K562 (cell line): ENCODE results near the gene COL5A1. TPM values are rescaled to one million over a fixed set of nuclear protein-coding genes. Genes with fewer than 3 reads are reported as not detected.

Source experiments
- ATAC-seq: fragments of 200-7000 bp; cut with Tn5 transposase; 3 replicates; pipeline ENCODE4 v1.9.1; 2020; ENCODE audit warnings: moderate library complexity
- BruUV-seq: library from RNA; stranded (reverse); fragments of 400-500 nt; replicated peaks from 2 replicates; lab custom pipeline; 2021; lab: Mats Ljungman, UMichigan
- CTCF ChIA-PET: fragments of 300-600 bp; formaldehyde crosslinking; extraction: SDS; loops from one replicate; lab custom pipeline; 2021; ENCODE audit warnings: low intra/inter-chr PET ratio; lab: Yijun Ruan, JAX
- POLR2A ChIA-PET: fragments of 300-600, 350-650 bp; sonication (Branson Sonifier 250); formaldehyde crosslinking; extraction: SDS; loops from one replicate; lab custom pipeline; 2021; ENCODE audit warnings: antibody characterized with exemption, inconsistent platforms; lab: Yijun Ruan, JAX
- DNase-seq, 4 experiments: peaks; one replicate each; pipeline versions ENCODE4 v3.0.0 to v3.0.0-alpha.2; 2011 to 2018; ENCODE audit warnings: low spot score in 3 of 4, mixed read lengths in 3 of 4; ENCODE audit errors: extremely low read depth in 1 of 4
- FAIRE-seq: peaks from 2 replicates; lab custom pipeline; 2011; peaks lifted over from hg19 to GRCh38; lab: Jason Lieb, UNC
- H2AFZ ChIP-seq: 2 replicates; pipeline ENCODE4 v1.6.0; 2011; ENCODE audit warnings: low read depth, low read length, control low read depth, inconsistent platforms
- H3K27ac ChIP-seq: fragments of 200-600 bp; 3 replicates; pipeline ENCODE4 v1.8.0; 2011; ENCODE audit warnings: low read depth, mild to moderate bottlenecking, control low read depth, inconsistent platforms, low read length, moderate library complexity, mixed read lengths; ENCODE audit errors: extremely low read depth
- H3K27me3 ChIP-seq, 2 experiments: fragments of 300-600 bp in 1 of 2; 2 replicates in 1 of 2; 3 replicates in 1 of 2; pipeline versions ENCODE4 v1.6.0 to v1.8.0; 2011; ENCODE audit warnings: inconsistent platforms in 2 of 2, low read length in 2 of 2, mild to moderate bottlenecking in 1 of 2, mixed read lengths in 1 of 2, moderate library complexity in 1 of 2; ENCODE audit not compliant: control insufficient read depth in 2 of 2, insufficient read depth in 2 of 2
- H3K36me3 ChIP-seq: fragments of 300-600 bp; 3 replicates; pipeline ENCODE4 v1.8.0; 2011; ENCODE audit warnings: mild to moderate bottlenecking, low read length, inconsistent platforms; ENCODE audit not compliant: control insufficient read depth, insufficient read depth
- H3K4me1 ChIP-seq, 2 experiments: fragments of 200-600 bp in 1 of 2; replicated peaks in 1 of 2; 2 replicates in 1 of 2; 3 replicates in 1 of 2; pipeline versions ENCODE4 v1.5.1 to v1.8.0; 2011; ENCODE audit warnings: inconsistent platforms in 2 of 2, low read length in 2 of 2, mild to moderate bottlenecking in 1 of 2, mixed read lengths in 1 of 2, moderate library complexity in 1 of 2; ENCODE audit not compliant: control insufficient read depth in 2 of 2, insufficient read depth in 2 of 2
- H3K4me2 ChIP-seq: 2 replicates; pipeline ENCODE4 v1.6.1; 2011; ENCODE audit warnings: low read length, control low read depth, inconsistent platforms, mixed read lengths; ENCODE audit not compliant: insufficient read depth
- H3K4me3 ChIP-seq: fragments of 200-600 bp; sonication (generic), shearing (Covaris generic); 2 replicates; pipeline ENCODE4 v1.5.1; 2016; ENCODE audit warnings: control low read depth, inconsistent platforms
- H3K79me2 ChIP-seq: fragments of 200-600 bp; 3 replicates; pipeline ENCODE4 v1.8.0; 2011; ENCODE audit warnings: low read length, inconsistent platforms; ENCODE audit not compliant: control insufficient read depth, insufficient read depth
- H3K9ac ChIP-seq, 2 experiments: 2 replicates each; pipeline versions ENCODE4 v1.6.0 to v1.6.1; 2011; ENCODE audit warnings: low read depth in 2 of 2, low read length in 2 of 2, control low read depth in 1 of 2, inconsistent platforms in 1 of 2, mild to moderate bottlenecking in 1 of 2, mixed read lengths in 1 of 2; ENCODE audit not compliant: insufficient read depth in 1 of 2
- H3K9me1 ChIP-seq: one replicate; pipeline ENCODE4 v1.6.0; 2011; ENCODE audit warnings: inconsistent platforms, mild to moderate bottlenecking, low read length, moderate library complexity; ENCODE audit not compliant: control insufficient read depth, insufficient read depth
- H3K9me3 ChIP-seq: replicated peaks from 2 replicates; pipeline ENCODE4 v1.5.1; 2011; ENCODE audit warnings: low read depth, low read length, inconsistent platforms; ENCODE audit not compliant: control insufficient read depth, insufficient read depth
- H4K20me1 ChIP-seq: replicated peaks from 2 replicates; pipeline ENCODE4 v1.6.1; 2011; ENCODE audit warnings: low read length, inconsistent platforms, mixed read lengths; ENCODE audit not compliant: control insufficient read depth, insufficient read depth
- ELF1 ChIP-seq: fragments of 200-800 bp; sonication (Bioruptor generic); IDR thresholded peaks from 2 replicates; pipeline ENCODE4 v1.6.1; 2016; ENCODE audit warnings: missing genetic modification characterization, missing compliant biosample characterization
- ELF4 ChIP-seq: fragments of 450-650 bp; formaldehyde crosslinking; IDR thresholded peaks from 2 replicates; pipeline ENCODE4 v1.4.0; 2022; ENCODE audit warnings: missing genetic modification characterization
- EWSR1 ChIP-seq: fragments of 450-650 bp; IDR thresholded peaks from 2 replicates; pipeline ENCODE4 v1.6.1; 2018; ENCODE audit warnings: borderline replicate concordance, mild to moderate bottlenecking, low read depth, moderate library complexity; ENCODE audit not compliant: partially characterized antibody
- LCOR ChIP-seq: sonication (generic); formaldehyde crosslinking; IDR thresholded peaks from 2 replicates; pipeline ENCODE4 v1.8.0; 2022; ENCODE audit warnings: mild to moderate bottlenecking, missing genetic modification reagents
- POLR2AphosphoS2 ChIP-seq: IDR thresholded peaks from 2 replicates; pipeline ENCODE4 v1.6.1; 2012; ENCODE audit warnings: low read length, improper control_type of control experiment
- POLR2B ChIP-seq: fragments of 450-650 bp; IDR thresholded peaks from 2 replicates; pipeline ENCODE4 v1.6.1; 2018; ENCODE audit warnings: low read depth; ENCODE audit not compliant: partially characterized antibody
- POU5F1 ChIP-seq: fragments of 150-350 bp; IDR thresholded peaks from 2 replicates; pipeline ENCODE4 v1.6.1; 2014; ENCODE audit warnings: borderline replicate concordance, low read length, low read depth, mild to moderate bottlenecking; ENCODE audit not compliant: partially characterized antibody
- PPARD ChIP-seq: fragments of 250-450 bp; sonication (Bioruptor Pico); IDR thresholded peaks from 2 replicates; pipeline ENCODE4 v1.8.0; 2022; ENCODE audit warnings: inconsistent platforms, mild to moderate bottlenecking, moderate library complexity
- SMARCC2 ChIP-seq: fragments of 450-650 bp; IDR thresholded peaks from 2 replicates; pipeline ENCODE4 v1.6.1; 2017; ENCODE audit warnings: antibody characterized with exemption, moderate library complexity, mild to moderate bottlenecking, low read depth
- ZBED1 ChIP-seq: IDR thresholded peaks from 2 replicates; pipeline ENCODE4 v1.6.1; 2014
- ZNF561 ChIP-seq: fragments of 450-650 bp; formaldehyde crosslinking; conservative IDR thresholded peaks from 2 replicates; pipeline ENCODE4 v1.4.0; 2020; ENCODE audit warnings: mild to moderate bottlenecking, moderate library complexity
- ZNF696 ChIP-seq: fragments of 250-450 bp; sonication (Bioruptor Pico); conservative IDR thresholded peaks from 2 replicates; pipeline ENCODE4 v1.4.0; 2020; ENCODE audit warnings: mild to moderate bottlenecking, moderate library complexity
- WGBS: fragments of 100-300 bp; shearing (Covaris generic); methylation state at CpG from one replicate; pipeline ENCODE4 v1.1.6; 2016; ENCODE audit warnings: low coverage, mixed read lengths; ENCODE audit not compliant: insufficient coverage; ENCODE audit errors: missing lambda C conversion rate; 5-methylcytosine and 5-hydroxymethylcytosine counted together
- in situ Hi-C: fragments of 300-500 bp; cut with MboI; formaldehyde crosslinking; loops from 4 replicates; pipeline ENCODE4 v1.15.0; 2018; ENCODE audit warnings: inconsistent platforms, mixed read lengths
- intact Hi-C: fragments of 100-400 bp; cut with micrococcal nuclease; formaldehyde crosslinking; loops from 2 replicates; pipeline ENCODE4 v1.14.2; 2022
- polyA plus RNA-seq, 8 experiments: library from polyadenylated mRNA; depleted of rRNA in 4 of 8; stranded (reverse) in 5 of 8; unstranded in 3 of 8; fragments of >200 nt; fragmentation: Nextera tagmentation in 2 of 8; fragmentation: Illumina TruSeq in 1 of 8; extraction: Ambion mirVana in 2 of 8; extraction: Trizol in 1 of 8; gene quantifications; 2 replicates each; pipeline versions ENCODE4 v1.2.1 to v1.2.3, GENCODE V29; 2011 to 2014; ENCODE audit warnings: inconsistent platforms in 1 of 8, missing spikeins in 1 of 8
- total RNA-seq, 7 experiments: library from RNA; depleted of rRNA in 6 of 7; stranded (reverse); fragments of >200 nt in 6 of 7; fragmentation: Illumina TruSeq in 2 of 7; extraction: Trizol in 2 of 7; gene quantifications; 2 replicates each; pipeline versions ENCODE4 v1.2.1 to v1.2.3, GENCODE V29; 2011 to 2021; ENCODE audit warnings: low replicate concordance in 1 of 7
- TF ChIP-seq, protein P1 (sequence below): fragments of 250-450 bp; sonication (Bioruptor Pico); IDR thresholded peaks from 2 replicates; pipeline ENCODE4 v1.5.0; 2022; ENCODE audit warnings: mild to moderate bottlenecking
- TF ChIP-seq, protein P2 (sequence below): fragments of 450-650 bp; IDR thresholded peaks from 2 replicates; pipeline ENCODE4 v1.6.1; 2014; ENCODE audit warnings: low read depth, mild to moderate bottlenecking, moderate library complexity, borderline replicate concordance

Gene COL5A1
- total and polyA plus RNA-seq, 9 of the 15 experiments (the other 6 are each of a cell fraction or from before 2014, with no cell fraction given): under 0.01 to 0.13 (median 0.04) TPM; not detected in 6

DNA sequence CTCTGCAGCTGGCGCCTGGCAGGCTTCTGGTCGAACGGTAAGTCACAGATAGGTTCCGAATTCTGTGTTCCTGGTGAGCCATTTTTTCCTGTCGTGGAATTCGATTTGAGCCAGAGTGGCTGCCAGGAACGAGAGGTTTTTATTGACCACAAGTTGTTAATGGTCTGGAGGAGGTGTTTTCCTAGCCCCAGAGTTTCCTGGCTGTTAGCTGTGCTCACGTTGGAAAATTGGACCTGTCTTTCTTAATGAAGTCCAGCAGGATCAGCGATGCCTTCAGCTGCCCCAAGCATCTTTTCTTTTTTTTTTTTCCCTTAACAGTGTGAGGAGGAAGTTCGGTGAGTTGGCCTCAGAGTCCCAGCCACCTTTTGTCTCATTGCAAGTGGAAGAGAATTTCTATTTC lies 62.9 kb downstream of the COL5A1 start:
- no peak overlapping the region for H2AFZ ChIP-seq
- no peak overlapping the region for H3K4me3 ChIP-seq
- TF ChIP-seq, protein P1, sequence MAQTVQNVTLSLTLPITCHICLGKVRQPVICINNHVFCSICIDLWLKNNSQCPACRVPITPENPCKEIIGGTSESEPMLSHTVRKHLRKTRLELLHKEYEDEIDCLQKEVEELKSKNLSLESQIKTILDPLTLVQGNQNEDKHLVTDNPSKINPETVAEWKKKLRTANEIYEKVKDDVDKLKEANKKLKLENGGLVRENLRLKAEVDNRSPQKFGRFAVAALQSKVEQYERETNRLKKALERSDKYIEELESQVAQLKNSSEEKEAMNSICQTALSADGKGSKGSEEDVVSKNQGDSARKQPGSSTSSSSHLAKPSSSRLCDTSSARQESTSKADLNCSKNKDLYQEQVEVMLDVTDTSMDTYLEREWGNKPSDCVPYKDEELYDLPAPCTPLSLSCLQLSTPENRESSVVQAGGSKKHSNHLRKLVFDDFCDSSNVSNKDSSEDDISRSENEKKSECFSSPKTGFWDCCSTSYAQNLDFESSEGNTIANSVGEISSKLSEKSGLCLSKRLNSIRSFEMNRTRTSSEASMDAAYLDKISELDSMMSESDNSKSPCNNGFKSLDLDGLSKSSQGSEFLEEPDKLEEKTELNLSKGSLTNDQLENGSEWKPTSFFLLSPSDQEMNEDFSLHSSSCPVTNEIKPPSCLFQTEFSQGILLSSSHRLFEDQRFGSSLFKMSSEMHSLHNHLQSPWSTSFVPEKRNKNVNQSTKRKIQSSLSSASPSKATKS: no peak
- TF ChIP-seq, all 486 proteins: peak for 0
- BruUV-seq: no TSS peak
- DNase-seq (no peak), ATAC-seq (no peak), FAIRE-seq (no peak)
- no peak overlapping the region for H3K9ac ChIP-seq
- POLR2A ChIA-PET: no interaction called here
- H3K27me3 ChIP-seq: peaks cover 18 to 59% of the 10 kb centered on the region in 2 experiments; a peak in 4 of 5 replicates
- no peak overlapping the region for H3K4me2 ChIP-seq
- H4K20me1 ChIP-seq: peaks cover 10% of the 10 kb centered on the region; the same call in 1 of the 2 replicates
- intact Hi-C loops: no loop called here
- H3K27ac ChIP-seq: no peak overlapping the region
- H3K9me1 ChIP-seq: no peaks in the 10 kb centered on the region
- in situ Hi-C loops: no loop called here
- 2% methylated on average over 10 of the region's 10 CpGs for WGBS
- H3K79me2 ChIP-seq: no peaks in the 10 kb centered on the region
- no peaks in the 10 kb centered on the region for H3K36me3 ChIP-seq
- no peaks in the 10 kb centered on the region for H3K9me3 ChIP-seq
- CTCF ChIA-PET: no interaction called here
- H3K4me1 ChIP-seq: no peaks in the 10 kb centered on the region

DNA sequence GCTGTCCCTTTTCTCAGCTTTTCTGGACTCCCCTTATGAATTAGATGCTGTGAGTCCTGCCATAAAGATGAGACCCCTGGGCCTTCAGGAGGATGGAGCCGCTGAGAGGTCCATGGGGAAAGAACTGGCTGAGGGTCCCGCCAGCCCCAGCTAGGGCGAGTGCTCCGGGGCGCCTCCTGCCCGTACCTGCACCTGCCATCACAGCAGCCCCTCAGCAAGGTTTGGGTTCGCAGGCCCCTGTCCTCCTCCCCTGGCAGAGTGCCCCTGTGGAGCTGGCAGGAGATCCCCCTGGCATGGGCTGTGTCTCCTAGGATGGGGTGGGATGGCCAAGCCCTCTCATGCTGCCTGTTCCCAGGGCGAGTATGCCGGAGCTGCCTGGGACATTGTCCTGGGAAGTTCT lies 64.2 kb downstream of the COL5A1 start:
- Histone ChIP-seq H3K9me1 (no peaks in the 10 kb centered on the region), H3K9ac (no peak overlapping the region), H3K4me3 (no peak overlapping the region), H3K79me2 (no peaks in the 10 kb centered on the region), H3K4me2 (no peak overlapping the region), H3K9me3 (no peaks in the 10 kb centered on the region), H3K27ac (no peak overlapping the region), H3K4me1 (no peaks in the 10 kb centered on the region; a peak in 1 of 5 replicates), H4K20me1 (no peaks in the 10 kb centered on the region), H2AFZ (no peak overlapping the region), H3K36me3 (no peaks in the 10 kb centered on the region), H3K27me3 (peaks cover 15 to 46% of the 10 kb centered on the region in 2 experiments; a peak in 4 of 5 replicates)
- ChIA-PET POLR2A (no interaction called here), CTCF (no interaction called here)
- no peak for FAIRE-seq
- WGBS: 1% methylated on average over 6 of the region's 9 CpGs
- intact Hi-C loops (no loop called here), in situ Hi-C loops (no loop called here)
- DNase-seq: no peak
- no peak for ATAC-seq
- BruUV-seq: no TSS peak
- TF ChIP-seq POLR2B: no peak
- no peak for TF ChIP-seq ELF1
- TF ChIP-seq ZNF696 (CRISPR knock-in tag): no peak
- no peak for TF ChIP-seq POU5F1
- TF ChIP-seq ZBED1: no peak
- no peak for TF ChIP-seq SMARCC2
- no peak for TF ChIP-seq EWSR1
- TF ChIP-seq, protein P2, sequence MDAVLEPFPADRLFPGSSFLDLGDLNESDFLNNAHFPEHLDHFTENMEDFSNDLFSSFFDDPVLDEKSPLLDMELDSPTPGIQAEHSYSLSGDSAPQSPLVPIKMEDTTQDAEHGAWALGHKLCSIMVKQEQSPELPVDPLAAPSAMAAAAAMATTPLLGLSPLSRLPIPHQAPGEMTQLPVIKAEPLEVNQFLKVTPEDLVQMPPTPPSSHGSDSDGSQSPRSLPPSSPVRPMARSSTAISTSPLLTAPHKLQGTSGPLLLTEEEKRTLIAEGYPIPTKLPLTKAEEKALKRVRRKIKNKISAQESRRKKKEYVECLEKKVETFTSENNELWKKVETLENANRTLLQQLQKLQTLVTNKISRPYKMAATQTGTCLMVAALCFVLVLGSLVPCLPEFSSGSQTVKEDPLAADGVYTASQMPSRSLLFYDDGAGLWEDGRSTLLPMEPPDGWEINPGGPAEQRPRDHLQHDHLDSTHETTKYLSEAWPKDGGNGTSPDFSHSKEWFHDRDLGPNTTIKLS: no peak
- no peak for TF ChIP-seq ZNF561 (CRISPR knock-in tag)
- TF ChIP-seq LCOR (CRISPR knock-in tag): no peak
- TF ChIP-seq POLR2AphosphoS2: no peak
- no peak for TF ChIP-seq ELF4
- TF ChIP-seq PPARD (CRISPR knock-in tag): no peak
